Measurements from ENCODE around the gene MYO5B. TPM values are rescaled to one million over a fixed set of nuclear protein-coding genes. Genes with fewer than 3 reads are reported as not detected.
"Not testable (repeated sequence)": the region's sequence is repeated elsewhere in the genome, so short reads cannot be mapped to it uniquely, and the experiment has no call there.

Gene MYO5B
- 10 to 100 TPM in 2 of 4 donors, 1 to 10 TPM in 2; 6.3 to 35.2 (median 10.2) TPM for total RNA-seq

DNA sequence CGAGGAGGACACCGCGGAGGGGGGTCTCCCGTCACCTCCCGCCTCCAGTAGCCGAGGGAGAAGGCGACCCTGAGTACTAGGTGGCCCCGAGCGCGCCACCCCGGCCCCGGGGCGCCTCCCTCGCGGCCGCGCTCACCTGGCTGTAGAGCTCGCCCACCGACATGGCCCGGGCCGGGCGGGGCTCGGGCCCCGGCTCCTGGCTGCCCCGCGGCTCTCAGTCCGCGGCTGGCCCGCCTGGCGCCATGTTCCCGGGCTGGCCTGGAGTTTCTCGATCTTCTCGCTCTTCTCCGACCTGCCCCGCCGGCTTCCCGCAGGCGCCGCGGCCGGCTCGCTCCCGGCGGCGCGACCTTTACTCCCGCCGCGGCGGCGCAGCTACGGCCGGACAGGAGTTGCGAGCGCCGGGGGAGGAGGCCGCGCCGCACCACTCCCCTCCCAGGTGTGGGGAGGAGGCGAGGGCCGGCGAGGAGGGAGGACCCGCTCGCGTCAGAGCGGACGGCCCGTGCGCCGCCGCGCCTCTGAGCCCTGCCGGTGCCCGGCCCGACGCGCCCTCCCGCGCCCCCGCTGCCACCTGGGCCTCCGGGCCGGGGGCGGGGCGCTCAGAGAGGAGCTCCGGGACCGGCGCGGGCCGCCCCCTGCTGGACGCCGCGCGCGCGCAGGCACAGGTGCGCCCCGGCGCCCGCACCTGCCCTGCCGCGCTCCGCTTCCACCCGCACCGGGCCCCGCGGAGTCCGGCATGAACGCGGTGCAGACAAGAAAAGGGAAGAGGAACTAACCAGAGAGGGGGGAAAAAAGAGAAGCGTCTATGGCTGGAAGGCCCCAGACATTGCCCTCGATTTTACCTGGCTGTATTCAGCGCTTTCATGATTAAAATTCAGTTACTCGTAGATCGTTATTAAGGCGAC lies at the start of gene MYO5B:
Gene MYO5B, minus strand, starts transcription at position 517 of the 902 bp plus-strand sequence. Its CDS starts 354 bp downstream, at position 163.
- H3K27ac ChIP-seq, result peak within 1 kb of the TSS in 2 of 4 donors; percentile 18 to 84
- TF ChIP-seq EP300 (IDR thresholded peaks at IDR 0.05) (no peak), CTCF (IDR thresholded peaks at IDR 0.05) (peak; percentile 14 to 62 (median 40)), POLR2A (IDR thresholded peaks at IDR 0.05) (peak in 1 of 2 donors; percentile 25)

DNA sequence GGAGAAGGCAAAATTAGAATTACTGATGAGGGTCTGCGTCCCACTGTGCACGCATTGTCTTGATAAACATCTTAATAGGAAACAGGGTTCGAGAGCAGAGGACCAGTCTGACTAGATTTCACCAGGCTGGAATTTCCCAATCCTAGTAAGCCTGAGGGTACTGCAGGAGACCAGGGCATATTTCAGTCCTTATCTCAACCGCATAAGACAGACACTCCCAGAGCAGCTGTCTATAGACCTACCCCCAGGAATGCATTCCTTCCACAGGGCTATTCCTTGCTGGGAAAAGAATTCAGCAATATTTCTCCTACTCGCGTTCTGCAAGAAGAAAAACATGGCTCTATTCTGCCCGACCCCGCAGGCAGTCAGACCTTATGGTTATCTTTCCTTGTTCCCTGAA lies 46.8 kb upstream of the MYO5B start:
- not testable (repeated sequence) for H3K4me3 ChIP-seq; H3K4me1 ChIP-seq; H3K36me3 ChIP-seq; H3K27ac ChIP-seq; DNase-seq (ENCODE audit: low spot score in 2 of 2); H3K27me3 ChIP-seq
- 75 to 81% methylated on average over 8 of the region's 8 CpGs for WGBS, 2 donors
- peaks cover 0 to 17% (median 0%) of the 10 kb centered on the region in 4 donors for H3K9me3 ChIP-seq

More for the DNA sequence above, at the start of gene MYO5B:
- peak within 1 kb of the TSS; percentile 39 to 64 (median 46) for H3K4me3 ChIP-seq
- no peak for DNase-seq (ENCODE audit: low spot score in 2 of 2)
- H3K9me3 ChIP-seq, result no peaks in the 10 kb centered on the region
- H3K36me3 ChIP-seq, result no peaks in the 10 kb centered on the region
- 2 to 3% methylated on average over 41 to 51 of the region's 115 CpGs for WGBS, 2 donors
- peaks cover 0 to 56% of the 10 kb centered on the region in 2 donors for H3K27me3 ChIP-seq
- H3K4me1 ChIP-seq, result peaks cover 0 to 24% (median 3%) of the 10 kb centered on the region in 4 donors

GRCh38 chr18:50240080-50240563 lies 45.2 kb upstream of the MYO5B start:
- Histone ChIP-seq H3K27me3 (no peaks in the 10 kb centered on the region), H3K27ac (no peak overlapping the region), H3K9me3 (peaks cover 0 to 17% (median 0%) of the 10 kb centered on the region in 4 donors), H3K4me1 (no peaks in the 10 kb centered on the region), H3K36me3 (peaks cover 0 to 6% (median 0%) of the 10 kb centered on the region in 3 donors), H3K4me3 (no peak overlapping the region)
- WGBS, 2 donors, result 86 to 89% methylated on average over 3 of the region's 3 CpGs
- no peak for DNase-seq (ENCODE audit: low spot score in 2 of 2)
- no peak for TF ChIP-seq CTCF (IDR thresholded peaks at IDR 0.05)

DNA sequence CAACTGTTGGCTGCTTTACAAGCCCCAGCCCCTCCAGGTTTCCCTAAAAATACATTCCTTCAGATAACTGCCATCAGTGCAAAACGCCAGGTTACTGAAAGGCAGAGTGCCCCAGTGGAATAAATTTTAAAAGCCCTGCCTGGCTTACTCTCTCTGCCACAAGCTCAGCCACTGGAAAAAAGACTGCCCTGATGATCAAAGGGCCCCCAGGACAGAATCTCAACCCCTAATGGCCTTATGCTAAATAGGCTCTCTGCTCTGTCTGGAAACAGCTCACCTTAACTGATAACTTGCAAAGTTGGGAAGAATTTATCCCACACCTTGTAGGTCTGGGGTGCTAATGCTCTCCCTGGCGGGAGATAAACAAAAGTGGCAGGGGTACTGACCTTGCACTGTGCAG lies 37.5 kb upstream of the MYO5B start:
- DNase-seq (ENCODE audit: low spot score in 2 of 2), result no peak
- 40 to 41% methylated on average over 2 of the region's 2 CpGs for WGBS, 2 donors
- Histone ChIP-seq H3K9me3 (no peaks in the 10 kb centered on the region), H3K4me3 (no peak overlapping the region), H3K27ac (no peak overlapping the region), H3K27me3 (no peaks in the 10 kb centered on the region), H3K36me3 (peaks cover 0 to 8% (median 0%) of the 10 kb centered on the region in 3 donors), H3K4me1 (no peaks in the 10 kb centered on the region)
- TF ChIP-seq POLR2A (IDR thresholded peaks at IDR 0.05) (no peak), EP300 (IDR thresholded peaks at IDR 0.05) (no peak)

DNA sequence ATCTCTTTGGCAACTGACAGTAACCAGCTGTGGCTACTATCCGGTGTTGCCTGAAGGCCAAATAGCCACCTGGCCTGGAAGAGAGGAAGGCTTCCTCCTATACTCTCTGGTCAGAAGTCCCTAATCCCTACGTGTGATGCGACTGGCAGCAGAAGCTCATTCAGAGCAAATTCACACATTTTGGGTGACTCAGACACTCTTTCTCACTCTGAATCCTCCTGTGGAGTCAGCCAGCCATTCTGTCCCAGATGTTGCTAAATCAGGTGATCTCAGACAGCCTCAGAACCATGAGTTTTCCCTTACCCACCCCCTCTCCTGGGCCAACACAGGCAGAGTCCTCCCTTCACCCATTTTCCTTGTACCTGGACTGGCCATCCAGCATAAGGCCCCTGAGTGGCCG lies 36.7 kb upstream of the MYO5B start:
- H3K27me3 ChIP-seq, result no peaks in the 10 kb centered on the region

DNA sequence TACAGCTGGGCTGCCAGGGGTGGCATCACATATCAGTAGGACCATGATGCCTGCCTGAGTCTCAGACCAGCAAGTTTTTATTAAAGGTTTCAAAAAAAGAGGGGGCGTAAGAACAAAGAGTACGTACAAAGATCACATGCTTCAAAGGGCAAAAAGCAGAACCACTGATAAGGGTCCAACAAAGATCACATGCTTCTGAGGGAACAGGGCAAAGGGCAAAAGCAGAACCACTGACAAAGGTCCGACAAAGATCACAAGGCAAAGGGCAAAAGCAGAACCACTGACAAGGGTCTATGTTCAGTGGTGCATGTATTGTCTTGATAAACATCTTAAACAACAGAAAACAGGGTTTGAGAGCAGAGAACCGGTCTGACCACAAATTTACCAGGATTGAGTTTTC lies 25.3 kb upstream of the MYO5B start:
- not testable (repeated sequence) for H3K4me1 ChIP-seq; H3K4me3 ChIP-seq; DNase-seq (ENCODE audit: low spot score in 2 of 2); H3K27me3 ChIP-seq; H3K36me3 ChIP-seq; H3K27ac ChIP-seq
- peaks cover 0 to 30% (median 0%) of the 10 kb centered on the region in 4 donors for H3K9me3 ChIP-seq
- WGBS, 2 donors, result 70 to 85% methylated on average over 4 of the region's 4 CpGs

More for the DNA sequence above, 36.7 kb upstream of the MYO5B start:
- DNase-seq (ENCODE audit: low spot score in 2 of 2), result no peak
- H3K9me3 ChIP-seq, result no peaks in the 10 kb centered on the region
- no peaks in the 10 kb centered on the region for H3K4me1 ChIP-seq
- no peak overlapping the region for H3K27ac ChIP-seq
- no peak overlapping the region for H3K4me3 ChIP-seq
- no peak for TF ChIP-seq POLR2A (IDR thresholded peaks at IDR 0.05)
- TF ChIP-seq CTCF (IDR thresholded peaks at IDR 0.05), result no peak
- no peak for TF ChIP-seq EP300 (IDR thresholded peaks at IDR 0.05)
- 72 to 80% methylated on average over 4 of the region's 4 CpGs for WGBS, 2 donors
- H3K36me3 ChIP-seq, result peaks cover 0 to 8% (median 0%) of the 10 kb centered on the region in 3 donors
